GM18526 (cell line): ENCODE measurements around the gene DHX32.

Source experiments
- POLR2A ChIP-seq: IDR thresholded peaks from 3 replicates; pipeline ENCODE4 v1.6.1; 2011; ENCODE audit not compliant: insufficient read length; ENCODE audit errors: extremely low read depth

DHX32 gene

DNA sequence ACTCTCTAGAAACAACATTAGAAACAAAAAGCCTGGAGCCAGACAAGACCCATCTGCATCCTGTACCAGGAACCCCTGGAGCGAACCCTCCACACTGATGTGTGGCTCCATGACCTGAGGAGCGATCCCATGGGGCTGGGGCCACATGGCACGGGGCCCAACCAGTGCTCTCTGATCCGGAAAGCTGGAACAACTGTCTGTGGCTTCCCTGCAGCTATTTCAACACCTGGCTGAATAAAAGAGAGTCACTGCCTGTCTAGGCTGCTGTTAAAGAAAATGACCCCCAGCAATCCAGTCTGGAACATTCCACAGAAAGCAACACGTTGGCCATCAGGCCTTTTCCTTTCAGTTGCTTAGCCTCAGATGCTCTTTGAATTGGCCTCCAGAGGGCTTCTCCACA, 79.0 kb downstream of the DHX32 start:
- no peak for TF ChIP-seq POLR2A

DNA sequence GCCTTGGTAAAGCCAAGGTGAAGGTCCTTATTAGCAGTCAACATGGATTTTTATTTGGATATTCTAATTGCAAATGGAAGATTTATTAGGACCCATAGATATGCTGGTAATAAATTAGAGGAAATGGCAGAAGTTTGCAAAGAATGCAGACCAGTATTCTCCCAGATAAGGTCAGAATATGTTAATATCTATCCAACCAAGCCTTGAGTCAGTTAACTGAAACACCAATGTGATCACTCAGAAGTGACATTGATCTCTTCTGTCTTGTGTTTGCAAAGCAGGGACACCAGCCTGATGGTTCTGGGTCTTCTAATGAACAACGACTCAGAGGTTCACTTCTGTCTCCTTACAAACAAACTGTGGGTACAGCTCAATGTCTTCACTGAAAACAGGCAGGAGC, 79.5 kb downstream of the DHX32 start:
- no peak for TF ChIP-seq POLR2A

DNA sequence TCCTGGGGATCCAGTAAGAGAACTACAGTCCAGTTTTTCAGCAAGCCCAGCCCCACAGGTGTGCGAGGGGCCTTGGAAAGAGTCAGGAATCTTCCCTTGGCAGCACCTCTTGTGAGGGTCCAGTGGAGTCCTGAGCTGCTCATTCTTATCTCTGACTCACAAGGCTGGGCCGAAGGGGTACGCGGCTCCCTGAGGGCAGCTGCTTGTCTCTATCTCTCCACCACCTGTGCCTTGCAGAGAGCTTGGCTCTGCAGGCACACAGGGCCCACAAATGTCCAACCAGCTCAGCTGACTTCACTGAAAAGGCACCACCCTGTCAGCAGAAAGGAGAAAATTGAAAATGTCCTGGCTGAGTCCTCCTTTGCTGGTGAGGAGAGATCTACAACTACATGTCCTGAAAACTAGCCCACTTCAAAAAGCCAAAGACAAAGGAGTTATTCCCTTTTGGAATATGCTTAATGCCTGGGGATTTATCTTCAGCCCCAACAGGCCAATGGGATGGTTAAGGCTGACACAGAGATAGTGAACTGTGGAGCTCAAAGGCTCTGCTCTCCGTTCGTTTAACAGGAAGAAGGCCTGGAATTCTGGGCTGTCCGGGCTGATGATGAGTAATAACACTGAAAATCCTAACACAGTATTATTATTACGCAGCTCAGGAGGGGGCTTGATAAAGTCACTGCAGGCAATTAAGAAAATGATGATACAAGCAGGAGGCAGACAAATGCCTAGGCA, 81.5 kb downstream of the DHX32 start:
- TF ChIP-seq POLR2A, result no peak

DNA sequence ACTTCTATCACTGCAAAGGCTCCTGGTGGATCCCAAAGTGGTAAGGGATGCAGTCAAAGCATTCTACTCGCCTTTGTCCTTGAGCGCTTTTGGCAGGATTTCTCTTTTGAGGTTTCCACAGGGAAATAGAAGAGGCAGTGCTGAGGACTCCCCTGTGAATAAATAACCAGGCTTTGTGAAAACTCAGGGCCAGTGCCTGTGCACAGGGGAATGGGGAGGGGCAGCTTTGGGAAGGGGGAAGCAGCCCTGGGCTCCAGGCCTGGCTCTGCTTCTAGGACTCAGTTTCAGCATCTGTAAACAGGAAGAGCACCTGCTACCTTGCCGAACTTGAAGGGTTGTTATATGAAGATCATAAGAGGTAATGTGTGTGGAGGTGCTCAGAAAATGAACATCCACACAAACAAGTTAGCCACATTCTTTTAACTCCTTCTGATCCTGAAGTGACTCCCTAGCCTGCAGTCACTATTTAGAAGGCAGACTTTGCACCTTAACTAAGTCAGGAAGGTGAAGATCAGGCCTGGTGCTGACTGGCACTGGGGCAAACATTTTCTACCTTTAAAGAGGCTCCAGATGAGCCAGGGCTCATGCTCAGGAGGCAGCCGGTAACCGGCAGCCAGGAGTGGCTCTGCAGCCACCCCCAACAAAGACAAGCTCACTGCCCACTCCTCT, 83.0 kb downstream of the DHX32 start:
- TF ChIP-seq POLR2A, result no peak

DNA sequence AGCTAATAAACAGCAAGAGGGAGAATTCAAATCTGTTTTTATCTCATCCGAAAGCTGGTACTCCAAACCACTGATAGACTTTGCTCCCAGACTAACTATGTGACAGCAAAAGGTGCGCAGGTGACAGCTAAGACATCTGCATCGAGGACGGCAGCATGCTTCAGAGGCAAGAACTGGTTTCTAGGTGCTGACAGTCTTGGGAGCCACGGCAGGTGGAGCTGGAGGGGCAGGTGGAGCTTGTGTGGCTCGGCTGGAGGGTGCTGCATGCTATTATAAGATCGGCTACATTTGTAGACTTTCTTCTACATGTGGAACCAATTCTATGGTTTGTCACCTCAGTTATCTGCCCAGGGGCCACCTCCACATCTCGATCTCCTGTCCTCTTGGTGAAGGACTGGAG, 83.7 kb downstream of the DHX32 start:
- no peak for TF ChIP-seq POLR2A

DNA sequence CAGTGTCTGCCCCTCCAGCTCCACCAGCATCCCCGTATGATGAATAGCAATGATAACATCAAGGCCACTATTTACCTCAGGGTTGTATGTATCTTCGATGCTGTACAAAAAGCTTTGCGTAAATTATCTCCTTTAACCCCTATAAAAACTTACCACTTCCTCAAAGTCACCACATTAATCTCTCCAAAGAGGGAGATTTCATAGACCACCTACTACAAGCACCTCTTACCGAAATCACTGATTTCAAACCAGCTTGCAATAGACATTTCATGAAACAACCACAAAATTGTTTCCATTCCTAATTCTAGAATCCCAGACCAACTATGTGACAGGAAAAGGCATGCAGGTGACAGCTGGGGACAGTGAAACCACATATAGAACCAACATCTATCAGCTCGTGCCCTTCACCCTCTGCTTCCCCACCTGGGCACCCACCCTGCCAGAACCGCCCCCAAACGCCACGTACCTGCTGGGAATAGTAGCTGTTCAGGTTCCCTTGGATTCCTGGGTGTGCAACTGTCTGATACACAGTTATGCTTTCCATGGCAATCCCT, 85.4 kb downstream of the DHX32 start:
- TF ChIP-seq POLR2A, result no peak

DNA sequence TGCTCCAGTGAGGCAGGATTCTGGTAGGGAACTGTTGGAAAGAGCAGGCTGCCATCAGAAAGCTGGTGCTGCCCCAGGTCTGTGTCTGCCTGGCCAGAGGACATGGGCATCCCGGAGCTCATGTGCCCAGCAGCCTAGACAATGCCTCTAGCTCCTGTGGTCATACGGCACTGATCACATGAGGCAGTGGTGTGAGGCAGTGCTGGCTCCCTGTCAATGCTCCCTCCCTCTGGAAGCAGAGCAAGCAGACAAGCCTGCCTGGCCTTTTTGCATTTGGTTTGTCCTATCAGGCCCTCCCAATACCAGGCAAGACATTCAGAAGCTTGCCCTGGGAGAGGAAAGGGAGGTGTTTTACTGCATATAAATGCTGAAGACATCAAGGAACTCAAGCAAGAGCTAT, 86.0 kb downstream of the DHX32 start:
- no peak for TF ChIP-seq POLR2A

DNA sequence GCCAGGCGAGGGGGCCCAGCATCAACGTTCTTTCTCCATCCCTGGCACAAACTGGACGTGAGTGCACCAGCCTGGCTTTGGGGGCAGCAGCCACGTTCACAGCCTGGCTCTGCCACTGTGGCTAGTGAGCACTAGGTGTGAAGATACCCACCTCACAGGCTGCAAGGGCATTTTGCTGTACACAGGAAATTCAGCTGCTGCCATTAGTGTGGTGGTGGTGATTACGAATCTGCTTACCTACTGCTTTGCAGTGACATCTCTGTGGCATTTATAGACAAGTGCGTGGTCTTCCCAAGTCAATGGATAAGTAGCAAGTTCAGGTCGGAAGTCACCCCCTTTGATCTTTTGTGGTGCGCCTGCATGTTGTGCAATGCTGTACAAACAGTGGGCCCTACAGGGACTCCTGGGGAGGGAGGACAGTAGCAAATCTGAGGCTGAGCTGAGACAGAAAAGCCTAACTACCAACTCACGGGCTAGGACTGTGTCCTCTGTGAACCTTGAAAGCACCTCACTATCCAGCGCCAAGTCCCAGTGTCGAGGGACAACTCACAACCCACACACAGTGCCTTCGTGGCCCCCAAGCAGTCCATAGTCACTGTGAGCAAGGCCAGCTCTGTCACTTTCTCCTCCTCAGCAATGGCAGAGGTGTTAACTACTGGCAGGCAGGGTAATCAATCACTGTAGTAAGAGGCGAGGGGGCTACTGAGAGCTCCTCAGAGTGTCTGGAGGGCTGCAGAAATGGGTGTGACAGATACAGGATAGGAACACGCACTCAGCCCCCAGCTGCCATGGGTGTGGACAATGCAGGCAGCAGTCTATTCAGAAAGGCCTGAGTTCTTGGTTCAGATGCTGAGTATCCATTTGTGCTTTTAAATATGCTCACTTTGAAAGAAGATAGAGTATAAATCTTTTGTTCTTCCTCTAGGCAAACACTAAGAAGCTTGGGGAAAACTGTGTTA, 88.5 kb downstream of the DHX32 start:
- no peak for TF ChIP-seq POLR2A

GRCh38 chr10:125788156-125789034, 92.7 kb downstream of the DHX32 start:
- no peak for TF ChIP-seq POLR2A
